ENCODE data around the gene CHID1. TPM values are rescaled to one million over a fixed set of nuclear protein-coding genes. Genes with fewer than 3 reads are reported as not detected.

Gene CHID1
- total and polyA plus RNA-seq, 9 of the 15 experiments (the other 6 are each of a cell fraction or from before 2014, with no cell fraction given) = 15.1 to 108 (median 39.8) TPM

- no peak for TF ChIP-seq MTA3 (IDR thresholded peaks at IDR 0.05; ENCODE audit: borderline replicate concordance)
- peak; percentile 42; the same call in 1 of the 2 replicates for TF ChIP-seq SAFB (IDR thresholded peaks at IDR 0.05; ENCODE audit: borderline replicate concordance, low read depth, low read length)
- TF ChIP-seq REST (IDR thresholded peaks at IDR 0.05; ENCODE audit: borderline replicate concordance) = no peak
- no peak; the same call in 1 of the 2 replicates for TF ChIP-seq REST (CRISPR knock-in tag; IDR thresholded peaks at IDR 0.05; ENCODE audit: low read depth)
- no peak for TF ChIP-seq KAT2B (IDR thresholded peaks at IDR 0.05; ENCODE audit: low read depth, low read length)
- no peak for TF ChIP-seq TCF3 (CRISPR knock-in tag; IDR thresholded peaks at IDR 0.05)
- no peak for TF ChIP-seq ZKSCAN8 (CRISPR knock-in tag; IDR thresholded peaks at IDR 0.05)
- no peak for TF ChIP-seq NFIC (IDR thresholded peaks at IDR 0.05)
- TF ChIP-seq USF1 (CRISPR knock-in tag; IDR thresholded peaks at IDR 0.05) = no peak
- TF ChIP-seq TGIF2 (CRISPR knock-in tag; IDR thresholded peaks at IDR 0.05) = 0 out of 2 replicates have a peak, but pooled peaks have one; percentile 18
- TF ChIP-seq BHLHE40 (IDR thresholded peaks at IDR 0.05; ENCODE audit: low read length) = no peak
- TF ChIP-seq TBL1XR1 (IDR thresholded peaks at IDR 0.05; ENCODE audit: low read length in 2 of 2) = no peak
- no peak for TF ChIP-seq CHD1 (IDR thresholded peaks at IDR 0.05; ENCODE audit: low read length)
- TF ChIP-seq TFAM (CRISPR knock-in tag; conservative IDR thresholded peaks at IDR 0.05) = no peak
- TF ChIP-seq, protein P1, sequence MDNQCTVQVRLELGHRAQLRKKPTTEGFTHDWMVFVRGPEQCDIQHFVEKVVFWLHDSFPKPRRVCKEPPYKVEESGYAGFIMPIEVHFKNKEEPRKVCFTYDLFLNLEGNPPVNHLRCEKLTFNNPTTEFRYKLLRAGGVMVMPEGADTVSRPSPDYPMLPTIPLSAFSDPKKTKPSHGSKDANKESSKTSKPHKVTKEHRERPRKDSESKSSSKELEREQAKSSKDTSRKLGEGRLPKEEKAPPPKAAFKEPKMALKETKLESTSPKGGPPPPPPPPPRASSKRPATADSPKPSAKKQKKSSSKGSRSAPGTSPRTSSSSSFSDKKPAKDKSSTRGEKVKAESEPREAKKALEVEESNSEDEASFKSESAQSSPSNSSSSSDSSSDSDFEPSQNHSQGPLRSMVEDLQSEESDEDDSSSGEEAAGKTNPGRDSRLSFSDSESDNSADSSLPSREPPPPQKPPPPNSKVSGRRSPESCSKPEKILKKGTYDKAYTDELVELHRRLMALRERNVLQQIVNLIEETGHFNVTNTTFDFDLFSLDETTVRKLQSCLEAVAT (IDR thresholded peaks at IDR 0.05) = peak in 1 of 2 experiments; percentile 48; a peak in 1 of 4 replicates
- TF ChIP-seq ARNT (IDR thresholded peaks at IDR 0.05) = no peak
Observed at GRCh38 chr11:910044-910588, 494 bp downstream of the CHID1 start (continued).
